GM21515 (cell line): Measurements from ENCODE around the gene LARP6.
A peak's percentile ranks its signal among the peaks of the same experiment; 100 is the strongest.
"Not testable (repeated sequence)": the region's sequence is repeated elsewhere in the genome, so short reads cannot be mapped to it uniquely, and the experiment has no call there.

ENCODE experiments used
- ATAC-seq: cut with Tn5 transposase; IDR thresholded peaks from one replicate; pipeline ENCODE4 v1.9.1; 2021; ENCODE audit not compliant: unreplicated experiment

LARP6 gene

DNA sequence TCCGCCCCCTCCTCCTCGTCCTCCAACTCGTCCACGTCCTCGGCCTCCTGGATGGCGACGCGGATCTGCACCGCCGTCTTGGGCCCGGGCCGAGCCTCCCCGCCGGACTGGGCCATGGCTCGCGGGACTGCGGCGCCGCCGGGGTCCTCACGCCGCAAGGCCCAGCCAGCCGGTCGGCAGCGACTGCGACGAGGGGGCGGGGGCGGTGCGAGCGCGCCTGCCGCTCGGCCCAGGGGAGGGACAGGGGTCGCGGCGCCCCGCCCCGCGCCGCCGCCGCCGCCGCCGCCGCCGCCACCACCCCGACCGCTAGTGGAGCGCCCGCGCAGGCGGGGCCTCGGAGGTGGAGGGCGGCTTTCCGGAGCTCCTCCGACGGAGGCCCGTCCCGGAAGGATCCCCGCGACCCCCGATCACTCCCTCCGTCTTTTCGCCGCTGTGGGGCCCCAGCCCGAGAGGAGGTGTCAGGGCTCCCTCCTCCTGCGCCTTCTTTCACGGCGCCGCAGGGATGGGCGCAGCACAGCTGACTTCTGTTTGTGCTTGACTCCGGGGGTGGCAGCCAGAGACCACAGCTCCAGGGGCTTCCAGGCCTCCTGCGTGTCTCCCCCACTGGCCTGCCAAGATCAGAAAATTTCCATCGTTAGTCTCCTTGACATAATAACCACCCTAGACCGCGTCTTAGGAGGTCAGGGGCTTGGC lies at the start of gene LARP6:
Gene LARP6, minus strand, starts transcription at position 185 of the 693 bp plus-strand sequence. Its CDS starts 69 bp downstream, at position 116.
- no peak for ATAC-seq

DNA sequence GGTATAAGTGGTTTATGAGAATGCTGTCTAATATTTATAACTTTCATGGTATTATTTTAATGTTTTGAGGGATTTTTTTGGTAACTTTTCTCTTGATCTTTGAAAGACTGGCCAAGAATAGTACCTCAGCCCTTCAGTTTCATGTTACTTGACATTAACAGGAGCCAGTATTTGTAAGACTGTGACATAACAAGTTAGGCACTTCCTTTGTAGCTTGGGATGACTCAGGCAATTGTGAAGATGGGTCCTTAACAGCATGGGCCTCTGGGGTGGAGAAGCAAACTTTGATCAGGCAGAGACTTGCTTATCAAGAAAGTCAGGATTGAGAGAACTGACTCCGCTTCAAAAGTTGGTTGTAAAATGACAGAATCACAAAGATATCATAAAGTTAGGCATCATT lies 48.1 kb upstream of the LARP6 start:
- ATAC-seq, result no peak

DNA sequence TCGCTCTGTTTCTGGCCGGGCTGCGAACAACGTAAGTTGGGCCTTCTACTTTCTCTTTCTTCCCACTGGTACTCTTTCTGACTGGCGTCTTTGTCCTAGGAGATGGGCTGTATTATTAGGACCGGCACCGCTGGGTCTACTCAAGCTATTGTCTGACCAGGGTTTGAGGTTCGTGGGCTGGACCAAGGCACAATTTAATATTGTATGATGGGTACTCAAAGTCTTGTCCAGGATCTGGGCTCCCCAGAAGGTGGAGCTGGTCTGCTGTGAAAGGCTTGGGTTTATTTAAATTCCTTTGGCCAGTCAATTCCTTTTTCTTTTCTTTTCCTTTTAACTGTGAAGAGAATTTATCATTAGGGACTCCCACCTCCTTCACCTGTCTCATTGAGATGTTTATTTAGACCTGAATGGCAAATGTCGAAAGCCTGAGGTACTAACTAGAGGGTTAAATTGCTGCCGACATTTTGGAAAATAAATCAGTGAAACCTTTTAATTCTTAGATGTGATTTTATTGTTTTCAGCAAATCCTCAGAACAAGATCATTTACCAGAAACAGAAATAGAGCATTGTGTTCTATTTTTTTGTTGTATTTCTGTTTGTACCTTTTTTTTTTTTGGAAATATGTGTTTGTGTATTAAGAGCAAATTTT lies 39.1 kb upstream of the LARP6 start:
- peak; percentile 18 for ATAC-seq

DNA sequence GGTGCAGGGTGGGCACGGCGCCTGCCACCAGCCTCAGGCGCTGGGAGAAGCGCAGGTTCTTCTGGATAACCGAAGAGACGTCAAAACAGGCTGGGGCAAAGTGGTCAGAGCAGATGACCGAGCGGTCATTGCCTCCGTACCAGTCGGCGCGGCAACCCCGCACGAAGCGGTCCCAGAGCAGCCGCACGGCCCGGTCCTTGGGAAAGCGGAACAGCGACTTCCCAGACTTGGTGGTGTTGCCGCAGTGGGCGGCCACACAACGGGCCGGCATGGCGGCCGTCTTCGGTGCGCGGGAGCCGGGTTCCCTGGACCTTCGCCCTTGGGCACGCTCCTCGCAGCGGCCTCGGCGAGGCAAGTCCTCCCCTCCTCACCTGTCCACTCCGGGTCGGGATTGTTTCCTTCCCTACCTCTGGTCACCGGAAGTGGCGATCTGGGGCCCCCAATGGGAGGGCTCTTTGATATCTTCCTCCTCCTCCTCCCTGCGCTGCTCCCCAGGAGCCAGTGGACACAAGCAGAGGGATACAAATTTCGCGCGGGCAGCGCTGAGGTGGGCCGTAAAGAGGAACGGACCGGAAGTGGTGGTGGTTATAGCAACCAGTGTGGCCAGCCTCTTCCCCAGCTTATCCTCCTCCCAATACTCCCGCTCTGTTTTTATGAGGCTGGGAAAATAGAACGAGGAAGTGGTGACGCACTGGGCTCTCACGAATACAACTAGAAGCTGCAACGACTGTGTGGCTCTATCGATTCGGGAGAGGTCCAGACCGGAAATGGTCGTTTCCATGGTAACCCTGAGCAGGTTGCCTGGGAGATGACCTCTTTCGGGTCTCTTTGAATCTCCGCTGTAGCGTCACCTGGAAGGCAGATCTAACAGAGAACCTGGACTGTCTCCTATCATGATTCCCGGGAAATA lies 38.3 kb upstream of the LARP6 start, which contains the start of the genes LRRC49 and THAP10:
Gene LRRC49, plus strand, starts transcription at position 825 of the 910 bp plus-strand sequence. Its CDS starts 69 bp downstream, at position 894.
Gene THAP10, minus strand, starts transcription at position 432 of the 910 bp plus-strand sequence. Its CDS starts 161 bp downstream, at position 271.
- peak; percentile 80 for ATAC-seq

DNA sequence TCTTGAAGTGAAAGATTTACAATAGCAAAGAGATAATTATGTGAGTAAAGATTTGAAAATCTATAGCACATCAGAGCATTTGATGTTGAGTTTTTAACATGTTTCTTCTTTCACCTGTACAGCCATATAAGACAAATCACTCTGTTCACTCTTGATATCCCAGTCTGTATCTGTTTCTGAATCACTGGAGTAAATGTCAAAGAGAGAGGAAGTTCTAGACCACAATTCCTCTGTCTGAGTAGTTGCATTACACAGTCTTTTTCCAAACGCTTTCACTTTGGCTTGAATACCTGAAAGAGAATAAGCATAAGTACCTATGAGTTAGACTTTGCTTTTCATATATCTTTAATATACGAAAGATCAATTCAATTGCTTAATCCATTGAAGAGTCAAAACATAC lies 28.4 kb upstream of the LARP6 start:
- no peak for ATAC-seq

DNA sequence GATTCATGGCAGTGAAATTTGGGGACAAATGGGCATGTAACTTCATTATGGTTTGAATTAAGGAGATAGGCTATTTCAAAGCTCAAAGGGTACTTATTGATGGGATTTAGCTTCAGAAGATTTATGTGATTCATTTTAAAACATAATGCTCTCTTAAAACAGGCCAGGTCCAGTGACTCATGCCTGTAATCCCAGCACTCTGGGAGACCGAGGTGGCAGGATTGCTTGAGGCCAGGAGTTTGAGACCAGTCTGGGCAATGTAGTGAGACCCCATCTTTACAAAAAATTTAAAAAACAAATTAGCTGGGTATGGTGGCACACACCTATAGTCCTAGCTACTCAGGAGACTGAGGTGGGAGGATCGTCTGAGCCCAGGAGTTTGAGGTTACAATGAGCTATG lies 26.8 kb upstream of the LARP6 start:
- no peak for ATAC-seq

DNA sequence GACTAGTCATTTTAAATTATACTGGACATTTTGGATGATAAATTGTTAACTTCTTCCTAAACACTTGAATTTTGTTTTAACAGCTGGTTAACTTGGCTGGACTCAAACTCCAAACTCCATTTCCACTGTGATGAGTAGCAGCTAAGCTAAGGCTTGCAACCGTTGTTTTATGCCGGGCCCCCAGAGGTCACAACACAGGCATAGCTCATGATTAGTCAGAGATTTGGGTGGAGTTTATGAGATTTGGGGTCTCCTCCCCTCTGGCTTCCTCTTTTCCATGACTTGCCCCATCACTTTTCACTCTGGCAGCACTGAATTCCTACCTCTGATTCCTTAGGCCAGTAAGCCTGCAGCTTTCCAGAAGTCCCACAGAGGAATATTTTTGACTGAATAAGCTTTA lies 25.4 kb upstream of the LARP6 start:
- ATAC-seq, result no peak

DNA sequence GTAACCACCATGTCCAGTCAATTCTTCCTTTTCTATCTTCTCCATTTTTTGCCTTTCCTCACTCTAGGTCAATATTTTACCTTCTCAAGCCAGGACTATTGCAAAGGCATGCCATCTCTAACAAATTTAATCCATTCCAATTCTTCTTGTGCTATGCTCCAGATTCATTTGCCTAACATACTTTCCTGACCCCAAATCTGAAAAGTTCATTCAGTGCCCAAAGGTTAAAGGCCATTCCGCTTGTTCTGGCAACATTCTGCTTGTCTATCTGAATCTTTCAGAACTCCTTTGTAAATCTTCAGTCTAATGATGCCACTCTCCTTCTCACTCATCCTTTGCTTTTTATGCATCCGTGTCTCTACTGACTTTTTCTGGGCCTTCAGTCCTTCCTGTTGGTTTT lies 22.7 kb upstream of the LARP6 start:
- no peak for ATAC-seq

DNA sequence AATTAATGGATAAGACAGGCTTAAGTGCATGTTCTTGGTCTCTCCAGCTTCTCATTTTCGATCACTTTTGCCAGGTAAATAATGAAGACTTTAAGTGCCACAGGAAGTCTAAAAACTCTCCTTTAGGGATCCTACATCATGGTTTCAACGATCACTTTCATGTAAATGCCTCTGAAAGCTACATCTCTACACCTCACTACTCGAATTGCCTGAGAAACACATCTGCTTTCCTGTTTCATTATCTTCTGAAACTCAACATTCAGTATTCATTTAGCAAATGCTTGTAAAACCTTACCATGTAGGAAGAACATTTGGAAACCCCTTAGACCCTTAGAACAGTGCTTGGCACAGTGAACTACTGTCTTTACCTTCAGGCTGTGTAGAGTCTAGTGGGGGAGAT lies 22.1 kb upstream of the LARP6 start:
- no peak for ATAC-seq

DNA sequence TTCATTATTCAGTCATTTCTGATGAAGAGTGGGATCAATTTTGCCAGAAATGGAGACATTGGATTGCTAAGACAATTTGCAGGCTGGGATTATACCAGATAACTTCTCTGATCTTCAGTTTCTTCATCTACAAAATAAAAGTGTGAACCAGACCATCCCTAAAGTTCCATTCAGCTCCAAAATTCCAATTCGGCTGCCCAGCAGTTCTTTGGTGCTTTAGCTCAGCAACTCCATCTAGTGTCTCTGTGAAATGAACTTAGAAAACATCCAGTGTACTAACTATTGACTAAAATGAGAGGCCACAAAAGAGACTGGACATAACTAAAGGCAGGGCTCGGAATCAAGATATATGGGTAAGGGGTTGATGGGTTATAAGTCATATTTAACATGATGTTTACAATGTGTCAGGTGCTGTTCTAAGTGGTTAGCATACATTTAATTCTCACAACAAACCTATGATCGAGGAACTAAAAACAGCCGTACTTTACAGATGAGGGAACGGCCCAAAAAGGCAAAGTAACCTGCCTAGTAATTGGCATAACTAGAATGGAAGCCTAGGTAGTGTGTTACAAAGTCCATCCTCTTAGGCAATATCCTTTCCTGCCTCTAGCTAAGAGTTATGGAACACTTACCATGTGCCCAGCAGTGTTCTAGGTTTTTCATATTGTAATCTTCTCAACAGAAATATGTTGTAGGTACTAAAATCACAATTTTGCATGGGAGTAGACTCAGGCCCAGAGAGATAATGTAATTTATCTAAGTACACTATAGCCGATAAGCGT lies 21.2 kb upstream of the LARP6 start:
- ATAC-seq, result no peak

DNA sequence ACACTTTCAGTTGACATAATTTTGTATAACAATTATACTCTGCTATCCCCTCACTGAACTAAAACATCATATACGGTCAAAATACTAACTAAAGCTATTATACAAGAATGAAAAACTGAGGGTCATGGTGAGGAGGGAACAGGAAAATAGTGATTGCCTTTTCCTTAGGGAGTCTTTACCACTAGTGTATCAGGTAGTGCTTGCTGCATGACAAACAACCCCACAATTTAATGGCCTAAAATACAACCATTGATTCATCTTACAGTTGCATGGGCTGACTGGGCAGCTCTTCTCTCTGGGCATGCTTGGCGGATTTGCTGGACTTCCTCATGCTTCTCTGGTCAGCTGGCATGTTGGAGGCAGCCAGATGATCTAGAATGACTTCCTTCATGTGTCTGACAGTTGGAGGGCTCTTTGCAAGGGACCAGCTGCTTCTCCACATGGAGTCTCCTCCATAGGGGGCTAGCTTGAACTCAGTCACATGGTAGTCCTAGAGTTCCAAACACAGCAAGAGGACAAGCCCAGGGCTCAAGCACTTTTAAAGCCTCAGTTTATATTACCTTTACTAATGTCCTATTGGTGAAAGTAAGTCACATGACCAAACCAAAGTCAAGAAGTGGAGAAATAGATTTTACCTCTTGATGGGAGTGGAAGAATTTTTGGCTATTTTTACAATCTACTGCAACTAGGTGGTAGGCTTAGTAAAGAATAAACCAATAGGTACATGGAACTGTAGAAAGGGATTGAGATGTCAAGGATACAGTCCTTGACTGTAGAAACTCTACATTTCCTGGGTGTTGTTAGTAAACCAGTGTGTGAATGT lies 19.5 kb upstream of the LARP6 start:
- no peak for ATAC-seq

DNA sequence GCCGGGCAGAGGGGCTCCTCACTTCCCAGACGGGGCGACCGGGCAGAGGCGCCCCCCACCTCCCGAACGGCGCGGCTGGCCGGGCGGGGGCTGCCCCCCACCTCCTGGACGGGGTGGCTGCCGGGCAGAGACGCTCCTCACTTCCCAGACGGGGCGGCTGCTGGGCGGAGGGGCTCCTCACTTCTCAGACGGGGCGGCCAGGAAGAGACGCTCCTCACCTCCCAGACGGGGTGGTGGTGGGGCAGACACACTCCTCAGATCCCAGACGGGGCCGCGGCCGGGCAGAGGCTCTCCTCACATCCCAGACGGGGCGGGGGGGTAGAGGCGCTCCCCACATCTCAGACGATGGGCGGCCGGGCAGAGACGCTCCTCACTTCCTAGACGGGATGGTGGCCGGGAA lies 17.5 kb upstream of the LARP6 start:
- not testable (repeated sequence) for ATAC-seq

DNA sequence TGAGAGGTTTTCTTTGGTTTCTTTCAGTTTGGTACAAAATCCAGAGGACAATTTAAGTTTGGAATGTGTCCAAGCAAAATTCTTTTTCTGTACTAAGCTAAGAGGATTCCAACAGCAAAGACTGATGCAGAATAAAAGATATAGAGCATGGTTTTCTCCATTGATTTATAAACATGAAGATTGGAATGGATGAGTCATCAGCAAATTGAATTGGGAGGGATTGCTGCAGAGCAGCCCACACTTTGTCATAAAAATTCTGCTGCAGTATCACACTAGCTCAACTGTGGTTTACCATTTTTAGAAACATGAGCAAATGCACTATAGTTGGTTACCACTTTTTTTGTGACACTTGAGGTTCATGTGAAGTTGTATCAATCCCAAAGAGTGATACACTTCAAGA lies 16.1 kb upstream of the LARP6 start:
- no peak for ATAC-seq

DNA sequence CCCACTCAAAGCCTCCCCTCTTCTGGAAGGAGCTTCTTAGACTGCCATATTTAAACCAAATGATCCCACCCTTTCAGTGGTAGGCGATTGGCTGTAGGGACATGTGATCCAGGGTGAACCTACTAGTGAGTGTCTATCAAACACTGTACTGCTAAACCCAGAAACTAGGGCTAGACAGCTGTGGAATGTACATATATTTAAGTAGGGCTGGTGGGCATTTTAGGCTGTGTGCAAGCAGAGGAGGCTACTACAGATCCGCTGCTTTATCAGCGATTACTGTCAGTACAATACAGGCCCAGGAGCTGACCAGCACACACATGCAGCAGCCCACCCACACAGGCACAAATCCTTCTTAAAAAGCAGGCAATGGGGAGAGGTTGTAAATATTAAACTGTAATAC lies 15.4 kb upstream of the LARP6 start:
- ATAC-seq, result no peak

DNA sequence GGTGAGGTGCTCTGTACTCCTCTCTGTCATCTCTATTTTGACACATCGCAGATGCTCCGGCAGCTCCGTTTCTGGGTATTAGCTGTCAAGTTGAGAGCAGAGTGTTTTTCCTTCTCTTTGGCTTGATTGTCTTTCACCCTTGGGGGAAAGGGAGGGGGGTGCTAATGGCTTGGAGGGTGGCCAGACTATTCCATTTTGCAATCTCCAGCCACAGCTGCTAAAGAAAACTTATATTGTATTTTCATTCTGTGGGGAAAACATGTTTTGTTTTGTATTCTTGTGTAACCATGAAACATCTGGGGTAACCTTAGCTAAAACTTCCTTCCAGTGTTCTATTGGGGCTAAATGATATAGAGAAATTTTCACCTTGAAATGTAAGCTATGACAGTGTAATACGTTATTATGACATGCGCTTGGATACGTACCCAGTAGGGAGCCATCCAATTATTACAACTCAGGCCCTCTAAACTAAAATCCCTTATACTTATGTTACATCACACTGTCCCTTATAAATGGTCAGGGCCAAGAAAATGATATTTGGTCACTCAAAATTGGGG lies 14.0 kb upstream of the LARP6 start:
- no peak for ATAC-seq

DNA sequence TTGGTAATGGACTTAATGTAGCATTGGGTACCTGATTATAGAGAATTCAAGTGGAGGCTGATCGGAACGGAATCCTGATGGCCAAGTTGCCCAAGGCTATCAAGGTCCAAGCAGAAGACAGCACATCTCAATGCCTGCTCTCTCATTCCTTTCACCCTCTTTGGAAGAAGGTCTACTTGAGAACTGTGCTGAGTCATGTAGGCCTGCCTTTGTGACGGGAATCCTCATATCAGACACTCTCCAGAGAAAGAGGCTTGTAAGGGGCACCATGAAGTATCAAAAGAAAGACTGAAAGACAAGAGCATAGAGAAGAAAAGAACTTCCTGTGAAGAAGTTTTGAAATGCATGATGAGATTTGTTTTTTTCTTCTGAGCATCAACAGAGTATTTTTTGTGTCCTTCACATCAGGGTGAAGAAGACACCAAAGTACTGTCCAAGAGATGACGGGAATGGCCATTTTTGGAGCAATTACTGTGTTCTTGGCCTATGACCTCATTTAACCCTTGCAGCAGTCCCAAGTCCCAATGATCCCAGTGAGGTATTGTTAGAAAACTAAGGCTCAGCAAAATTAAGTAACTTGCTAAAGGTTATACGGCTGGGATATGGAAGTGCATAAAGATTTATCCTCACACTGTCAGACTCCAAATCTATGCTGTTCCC lies 13.2 kb upstream of the LARP6 start:
- no peak for ATAC-seq

DNA sequence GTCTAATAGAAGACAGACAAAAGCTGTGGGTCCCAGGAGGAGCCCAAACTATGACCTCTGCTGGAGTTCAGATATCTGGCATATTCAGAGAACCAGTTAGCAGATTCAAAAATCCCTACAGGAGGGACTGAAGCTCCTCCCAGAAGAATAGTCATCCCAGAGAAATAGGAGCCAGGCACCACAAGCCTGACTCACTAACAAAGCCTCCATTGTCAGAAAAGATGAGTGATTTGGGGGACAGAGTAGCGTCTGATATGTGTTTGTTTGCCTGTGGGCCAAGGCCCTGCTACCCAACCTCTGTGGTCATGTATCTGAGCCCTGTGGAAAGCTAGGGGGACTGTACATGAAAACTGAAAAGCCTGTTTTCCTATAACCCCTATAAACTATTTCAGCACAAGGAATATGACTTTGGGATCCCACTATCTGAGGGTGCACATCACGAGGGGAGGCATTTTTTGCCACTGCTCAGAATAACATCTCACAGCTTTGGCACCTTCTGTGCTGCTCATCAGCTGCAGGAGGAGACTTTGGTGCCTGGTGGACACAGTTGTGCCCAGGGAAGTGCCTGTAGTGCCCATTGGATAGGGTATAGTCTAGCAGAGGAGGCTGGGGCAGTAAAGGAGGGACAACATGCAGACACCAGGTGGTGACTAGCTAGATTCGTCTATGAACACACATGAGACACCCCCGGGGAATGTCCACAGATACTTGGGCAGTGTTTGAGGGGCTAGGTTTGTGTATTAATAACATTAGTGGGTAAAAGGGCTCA lies 9.7 kb upstream of the LARP6 start:
- no peak for ATAC-seq

DNA sequence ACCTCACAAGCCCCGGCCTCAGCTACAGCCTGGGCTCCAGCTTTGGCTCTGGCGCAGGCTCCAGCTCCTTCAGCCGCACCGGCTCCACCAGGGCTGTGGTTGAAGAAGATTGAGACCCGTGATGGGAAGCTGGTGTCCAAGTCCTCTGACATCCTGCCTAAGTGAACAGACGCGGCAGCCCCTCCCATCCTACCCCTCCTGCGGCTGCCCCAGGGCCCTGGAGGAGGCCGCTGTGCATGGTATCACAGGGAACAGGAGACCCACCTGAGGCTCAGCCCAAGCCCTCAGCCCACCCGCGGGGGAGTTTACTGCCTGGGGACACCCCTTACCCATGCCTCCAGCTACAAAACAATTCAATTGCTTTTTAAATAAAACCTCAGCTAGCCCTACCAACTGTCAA lies 6.0 kb upstream of the LARP6 start:
- ATAC-seq, result no peak
